MM.1S (cell line): ENCODE measurements around the gene PLAGL1.

ENCODE experiments used
- DNase-seq: peaks from one replicate; pipeline ENCODE4 v3.0.0-alpha.2; 2015
- H2AFZ ChIP-seq: fragments of 300-600 bp; sonication (generic); 2 replicates; pipeline ENCODE4 v1.6.0; 2016; ENCODE audit warnings: antibody characterized with exemption, low read length
- H3F3A ChIP-seq: fragments of 300-600 bp; sonication (generic); 2 replicates; pipeline ENCODE4 v1.6.1; 2016; ENCODE audit warnings: mild to moderate bottlenecking, antibody characterized with exemption, low read length, moderate library complexity, mixed read lengths; ENCODE audit not compliant: insufficient read depth
- H3K27ac ChIP-seq: fragments of 300-600 bp; sonication (generic); 2 replicates; pipeline ENCODE4 v1.5.1; 2016; ENCODE audit warnings: mild to moderate bottlenecking, low read length
- H3K27me3 ChIP-seq: fragments of 300-600 bp; sonication (generic); replicated peaks from 2 replicates; pipeline ENCODE4 v1.6.0; 2016; ENCODE audit warnings: low read length; ENCODE audit not compliant: insufficient read depth
- H3K36me3 ChIP-seq: fragments of 300-600 bp; sonication (generic); replicated peaks from 2 replicates; pipeline ENCODE4 v1.6.1; 2016; ENCODE audit warnings: mild to moderate bottlenecking, low read length, mixed read lengths; ENCODE audit not compliant: insufficient read depth
- H3K4me1 ChIP-seq: fragments of 300-600 bp; sonication (generic); 2 replicates; pipeline ENCODE4 v1.6.1; 2016; ENCODE audit warnings: low read length, mixed read lengths
- H3K4me2 ChIP-seq: fragments of 300-600 bp; sonication (generic); 2 replicates; pipeline ENCODE4 v1.6.0; 2016; ENCODE audit warnings: low read depth, low read length
- H3K4me3 ChIP-seq: fragments of 300-600 bp; sonication (generic); 2 replicates; pipeline ENCODE4 v1.5.1; 2016; ENCODE audit warnings: low read length, mixed read lengths
- H3K79me2 ChIP-seq: fragments of 300-600 bp; sonication (generic); 2 replicates; pipeline ENCODE4 v1.6.1; 2016; ENCODE audit warnings: mixed run types, low read length, mixed read lengths
- H3K9ac ChIP-seq: fragments of 300-600 bp; sonication (generic); 2 replicates; pipeline ENCODE4 v1.6.1; 2016; ENCODE audit warnings: low read length, mixed read lengths
- H3K9me2 ChIP-seq: fragments of 300-600 bp; sonication (generic); replicated peaks from 2 replicates; pipeline ENCODE4 v1.6.1; 2016; ENCODE audit warnings: mild to moderate bottlenecking, low read length, mixed read lengths; ENCODE audit not compliant: insufficient read depth
- H3K9me3 ChIP-seq: fragments of 300-600 bp; sonication (generic); replicated peaks from 2 replicates; pipeline ENCODE4 v1.6.1; 2016; ENCODE audit warnings: mild to moderate bottlenecking, low read length, mixed read lengths; ENCODE audit not compliant: insufficient read depth
- H4K20me1 ChIP-seq: fragments of 300-600 bp; sonication (generic); 2 replicates; pipeline ENCODE4 v1.6.1; 2016; ENCODE audit warnings: mild to moderate bottlenecking, low read length, moderate library complexity, mixed read lengths; ENCODE audit not compliant: insufficient read depth
- EZH2 ChIP-seq: fragments of 300-600 bp; sonication (generic); optimal IDR thresholded peaks from 2 replicates; pipeline ENCODE3; 2017; ENCODE audit warnings: low read depth, mild to moderate bottlenecking, antibody characterized with exemption, low read length, mixed read lengths
- EZH2phosphoT487 ChIP-seq: fragments of 300-600 bp; sonication (generic); IDR thresholded peaks from 2 replicates; pipeline ENCODE4 v1.6.1; 2018; ENCODE audit warnings: antibody characterized with exemption, low read length
- TF ChIP-seq, protein P1 (sequence below): fragments of 300-600 bp; sonication (generic); IDR thresholded peaks from 2 replicates; pipeline ENCODE4 v1.5.1; 2016; ENCODE audit warnings: antibody characterized with exemption, low read length, mixed read lengths

The PLAGL1 gene

DNA sequence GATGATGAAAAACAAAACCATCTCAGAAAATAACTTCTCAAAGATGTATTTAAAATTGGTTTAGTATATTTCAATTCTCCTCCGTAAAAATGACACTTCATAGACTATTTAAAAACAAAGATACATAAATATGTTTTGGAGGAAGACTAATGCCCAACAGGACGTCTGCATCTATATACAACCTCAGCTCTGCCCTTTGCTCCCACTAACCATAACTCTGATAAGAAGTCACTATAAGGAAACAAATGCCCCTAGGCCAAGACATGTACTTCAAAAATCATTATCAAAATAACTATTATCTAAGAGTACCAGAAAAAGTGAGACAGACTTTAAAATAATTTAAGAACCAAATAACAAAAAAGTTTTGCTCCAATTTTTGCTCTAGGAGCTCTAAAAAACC, 23.4 kb downstream of the PLAGL1 start:
- DNase-seq: no peak
- Histone ChIP-seq H3K27me3 (no peaks in the 10 kb centered on the region), H4K20me1 (no peaks in the 10 kb centered on the region), H3K36me3 (no peaks in the 10 kb centered on the region), H3K9me2 (no peaks in the 10 kb centered on the region), H2AFZ (no peak overlapping the region), H3K9me3 (no peaks in the 10 kb centered on the region), H3K79me2 (no peaks in the 10 kb centered on the region), H3F3A (no peaks in the 10 kb centered on the region), H3K4me3 (no peak overlapping the region), H3K4me2 (no peak overlapping the region), H3K9ac (no peak overlapping the region), H3K4me1 (no peaks in the 10 kb centered on the region), H3K27ac (no peak overlapping the region)
- TF ChIP-seq EZH2 (no peak), EZH2phosphoT487 (no peak)
- TF ChIP-seq, protein P1, sequence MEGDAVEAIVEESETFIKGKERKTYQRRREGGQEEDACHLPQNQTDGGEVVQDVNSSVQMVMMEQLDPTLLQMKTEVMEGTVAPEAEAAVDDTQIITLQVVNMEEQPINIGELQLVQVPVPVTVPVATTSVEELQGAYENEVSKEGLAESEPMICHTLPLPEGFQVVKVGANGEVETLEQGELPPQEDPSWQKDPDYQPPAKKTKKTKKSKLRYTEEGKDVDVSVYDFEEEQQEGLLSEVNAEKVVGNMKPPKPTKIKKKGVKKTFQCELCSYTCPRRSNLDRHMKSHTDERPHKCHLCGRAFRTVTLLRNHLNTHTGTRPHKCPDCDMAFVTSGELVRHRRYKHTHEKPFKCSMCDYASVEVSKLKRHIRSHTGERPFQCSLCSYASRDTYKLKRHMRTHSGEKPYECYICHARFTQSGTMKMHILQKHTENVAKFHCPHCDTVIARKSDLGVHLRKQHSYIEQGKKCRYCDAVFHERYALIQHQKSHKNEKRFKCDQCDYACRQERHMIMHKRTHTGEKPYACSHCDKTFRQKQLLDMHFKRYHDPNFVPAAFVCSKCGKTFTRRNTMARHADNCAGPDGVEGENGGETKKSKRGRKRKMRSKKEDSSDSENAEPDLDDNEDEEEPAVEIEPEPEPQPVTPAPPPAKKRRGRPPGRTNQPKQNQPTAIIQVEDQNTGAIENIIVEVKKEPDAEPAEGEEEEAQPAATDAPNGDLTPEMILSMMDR: no peak

DNA sequence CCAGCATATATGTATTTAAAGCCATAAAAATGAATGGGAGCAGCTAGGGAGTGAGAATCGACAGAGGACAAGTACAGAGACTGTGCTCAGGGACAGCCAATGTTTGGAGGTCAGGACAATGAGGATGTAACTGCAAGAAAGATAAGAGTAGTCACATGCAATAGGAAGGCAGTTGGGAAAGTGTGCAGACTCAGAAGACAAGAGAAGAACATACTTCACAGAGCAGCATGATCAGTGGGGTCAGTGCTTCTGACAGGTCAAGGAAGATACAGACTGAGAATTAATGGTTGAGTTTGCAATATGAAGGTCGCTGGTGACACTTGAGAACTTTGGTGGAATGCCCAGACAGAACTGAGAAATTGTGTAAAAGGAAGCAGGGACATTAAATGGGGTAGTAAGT, 25.1 kb downstream of the PLAGL1 start:
- Histone ChIP-seq H3K9me3 (no peaks in the 10 kb centered on the region), H3K79me2 (no peaks in the 10 kb centered on the region), H3K27ac (no peak overlapping the region), H3K4me3 (no peak overlapping the region), H3K27me3 (no peaks in the 10 kb centered on the region), H3K9me2 (no peaks in the 10 kb centered on the region), H3K4me1 (no peaks in the 10 kb centered on the region), H3K36me3 (no peaks in the 10 kb centered on the region), H3K4me2 (no peak overlapping the region), H3K9ac (no peak overlapping the region), H2AFZ (no peak overlapping the region), H3F3A (no peaks in the 10 kb centered on the region), H4K20me1 (no peaks in the 10 kb centered on the region)
- no peak for TF ChIP-seq EZH2
- TF ChIP-seq, protein P1: no peak
- no peak for TF ChIP-seq EZH2phosphoT487
- no peak for DNase-seq

DNA sequence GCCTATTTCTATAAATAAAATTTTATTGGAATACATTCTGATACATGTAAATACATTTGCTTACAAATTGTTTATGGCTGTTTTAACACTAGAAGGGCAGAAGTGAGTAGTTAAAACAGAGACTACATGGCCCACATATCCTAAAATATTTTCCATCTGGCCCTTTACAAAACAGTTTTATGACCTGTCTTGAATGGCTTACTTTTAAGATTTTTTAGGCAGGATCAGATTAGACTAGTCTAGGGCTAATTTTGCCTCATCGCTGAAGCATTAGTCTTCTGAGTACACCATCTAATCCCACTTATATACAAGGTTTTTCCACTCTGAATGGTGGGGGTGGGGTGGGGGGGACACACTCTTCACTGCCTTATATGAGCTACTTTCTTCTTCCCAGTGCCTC, 27.1 kb downstream of the PLAGL1 start:
- no peak overlapping the region for H2AFZ ChIP-seq
- DNase-seq: no peak
- H3K4me3 ChIP-seq: no peak overlapping the region
- H3K27ac ChIP-seq: no peak overlapping the region
- no peaks in the 10 kb centered on the region for H3K27me3 ChIP-seq
- no peak overlapping the region for H3K9ac ChIP-seq
- no peaks in the 10 kb centered on the region for H3K79me2 ChIP-seq
- H3K4me1 ChIP-seq: no peaks in the 10 kb centered on the region
- H3K9me2 ChIP-seq: no peaks in the 10 kb centered on the region
- no peaks in the 10 kb centered on the region for H3K9me3 ChIP-seq
- no peaks in the 10 kb centered on the region for H4K20me1 ChIP-seq
- no peak overlapping the region for H3K4me2 ChIP-seq
- no peaks in the 10 kb centered on the region for H3F3A ChIP-seq
- H3K36me3 ChIP-seq: no peaks in the 10 kb centered on the region
- no peak for TF ChIP-seq EZH2
- TF ChIP-seq EZH2phosphoT487: no peak
- TF ChIP-seq, protein P1: no peak
